Progenitor cell of endocrine pancreas (in vitro differentiated cells): ENCODE measurements around the gene TMEM44. TPM values are rescaled to one million over a fixed set of nuclear protein-coding genes. Genes with fewer than 3 reads are reported as not detected.

Experiments used
- DNase-seq: peaks from one replicate; pipeline ENCODE4 v3.0.0; 2021; ENCODE audit warnings: low spot score; ENCODE audit not compliant: unreplicated experiment
- H3K27ac Mint-ChIP-seq: 2 replicates; pipeline ENCODE4 v1.8.0; 2021; ENCODE audit warnings: mild to moderate bottlenecking, moderate library complexity, mixed read lengths
- H3K27me3 Mint-ChIP-seq: 2 replicates; pipeline ENCODE4 v1.8.0; 2021; ENCODE audit warnings: mixed read lengths
- H3K36me3 Mint-ChIP-seq: 2 replicates; pipeline ENCODE4 v1.8.0; 2022; ENCODE audit warnings: mixed read lengths; ENCODE audit not compliant: insufficient read depth
- H3K4me1 Mint-ChIP-seq: 2 replicates; pipeline ENCODE4 v1.8.0; 2021; ENCODE audit warnings: low read depth, mixed read lengths
- H3K4me3 Mint-ChIP-seq: 2 replicates; pipeline ENCODE4 v1.8.0; 2021; ENCODE audit warnings: low read depth, mild to moderate bottlenecking, moderate library complexity, mixed read lengths
- H3K9me3 Mint-ChIP-seq: 2 replicates; pipeline ENCODE4 v1.8.0; 2021; ENCODE audit warnings: low read depth, mixed read lengths
- total RNA-seq: library from RNA; stranded (reverse); gene quantifications from 2 replicates; pipeline ENCODE4 v1.2.1, GENCODE V29; 2021
- TF ChIP-seq, protein P1 (sequence below): fragments of 200-600 bp; sonication (generic); IDR thresholded peaks from one replicate; pipeline ENCODE4 v1.5.0; 2021; ENCODE audit warnings: antibody characterized with exemption, mild to moderate bottlenecking; ENCODE audit not compliant: unreplicated experiment

Gene TMEM44
- total RNA-seq, 1 donor from 2014 or later = 44.7 TPM

DNA sequence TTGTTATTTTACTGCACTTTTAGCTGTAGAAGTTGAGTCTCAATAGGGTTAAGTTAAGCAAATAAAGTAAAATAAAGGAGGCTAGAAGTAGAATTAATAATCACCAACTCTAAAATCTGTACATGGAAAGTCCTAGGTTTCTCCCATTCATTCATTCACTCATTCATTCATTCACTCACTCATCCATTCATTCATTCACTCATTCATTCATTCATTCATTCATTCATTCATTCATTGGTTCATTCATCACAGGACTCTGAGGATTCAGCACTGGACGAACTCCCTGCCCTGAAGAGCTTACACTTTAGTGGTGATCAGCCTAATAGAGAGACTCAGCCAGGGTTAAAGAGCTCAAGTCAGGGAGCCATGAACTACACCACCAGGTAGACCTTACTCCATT lies 43.3 kb upstream of the TMEM44 start:
- H3K4me3 Mint-ChIP-seq = no peak overlapping the region
- no peak overlapping the region for H3K27ac Mint-ChIP-seq
- no peaks in the 10 kb centered on the region for H3K9me3 Mint-ChIP-seq
- H3K36me3 Mint-ChIP-seq = no peaks in the 10 kb centered on the region
- H3K4me1 Mint-ChIP-seq = peaks cover 6% of the 10 kb centered on the region
- peaks cover 40% of the 10 kb centered on the region for H3K27me3 Mint-ChIP-seq
- TF ChIP-seq, protein P1, sequence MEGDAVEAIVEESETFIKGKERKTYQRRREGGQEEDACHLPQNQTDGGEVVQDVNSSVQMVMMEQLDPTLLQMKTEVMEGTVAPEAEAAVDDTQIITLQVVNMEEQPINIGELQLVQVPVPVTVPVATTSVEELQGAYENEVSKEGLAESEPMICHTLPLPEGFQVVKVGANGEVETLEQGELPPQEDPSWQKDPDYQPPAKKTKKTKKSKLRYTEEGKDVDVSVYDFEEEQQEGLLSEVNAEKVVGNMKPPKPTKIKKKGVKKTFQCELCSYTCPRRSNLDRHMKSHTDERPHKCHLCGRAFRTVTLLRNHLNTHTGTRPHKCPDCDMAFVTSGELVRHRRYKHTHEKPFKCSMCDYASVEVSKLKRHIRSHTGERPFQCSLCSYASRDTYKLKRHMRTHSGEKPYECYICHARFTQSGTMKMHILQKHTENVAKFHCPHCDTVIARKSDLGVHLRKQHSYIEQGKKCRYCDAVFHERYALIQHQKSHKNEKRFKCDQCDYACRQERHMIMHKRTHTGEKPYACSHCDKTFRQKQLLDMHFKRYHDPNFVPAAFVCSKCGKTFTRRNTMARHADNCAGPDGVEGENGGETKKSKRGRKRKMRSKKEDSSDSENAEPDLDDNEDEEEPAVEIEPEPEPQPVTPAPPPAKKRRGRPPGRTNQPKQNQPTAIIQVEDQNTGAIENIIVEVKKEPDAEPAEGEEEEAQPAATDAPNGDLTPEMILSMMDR = no peak
- no peak for DNase-seq

DNA sequence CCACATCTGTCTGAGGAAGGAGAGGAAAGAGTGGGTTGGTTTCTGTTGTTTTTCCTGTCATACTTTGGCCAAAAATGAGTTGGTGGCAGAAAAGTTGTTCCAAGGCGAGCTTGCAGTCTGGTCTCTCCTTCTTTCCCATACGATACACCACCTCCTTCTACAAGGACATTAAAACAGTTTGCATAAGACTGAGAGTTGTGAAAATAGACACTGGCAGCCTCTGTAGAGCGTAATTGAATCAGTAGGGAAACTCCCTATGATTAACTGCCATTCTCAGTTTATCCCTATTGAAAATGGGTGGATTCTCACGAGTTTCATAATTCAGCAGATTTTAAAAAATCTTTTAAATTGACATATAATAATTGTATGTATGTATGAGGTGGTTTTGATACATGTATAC lies 42.5 kb upstream of the TMEM44 start:
- no peak overlapping the region for H3K4me3 Mint-ChIP-seq
- TF ChIP-seq, protein P1 = no peak
- H3K36me3 Mint-ChIP-seq = no peaks in the 10 kb centered on the region
- peaks cover 11% of the 10 kb centered on the region for H3K4me1 Mint-ChIP-seq
- H3K9me3 Mint-ChIP-seq = no peaks in the 10 kb centered on the region
- no peak for DNase-seq
- peaks cover 32% of the 10 kb centered on the region for H3K27me3 Mint-ChIP-seq
- H3K27ac Mint-ChIP-seq = no peak overlapping the region

DNA sequence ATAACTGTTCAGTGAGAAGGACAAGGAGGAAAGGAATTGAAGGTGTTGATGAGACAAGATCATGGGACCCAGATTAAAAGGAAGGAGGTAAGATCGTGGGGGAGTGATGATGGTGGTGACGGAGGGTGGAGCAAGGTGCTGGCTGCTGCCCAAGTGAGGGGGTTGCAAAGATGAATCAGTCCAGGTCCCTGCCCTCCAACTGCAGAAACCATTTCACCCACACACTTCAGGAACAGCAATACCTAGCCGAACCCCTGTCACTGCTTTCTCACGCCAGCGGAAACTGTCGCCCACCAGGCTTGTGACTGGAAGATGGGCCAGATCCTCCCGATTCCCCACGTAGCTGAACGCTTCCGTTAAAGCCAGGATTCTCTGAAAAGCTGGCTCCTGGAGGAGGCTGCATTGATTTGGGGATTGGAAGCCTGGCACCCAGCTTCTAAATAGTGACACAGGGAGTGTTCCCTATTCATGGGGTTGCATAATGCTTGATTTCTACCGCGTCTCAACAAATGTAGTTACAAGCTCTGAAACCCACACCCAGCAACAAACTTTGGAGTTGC lies 41.9 kb upstream of the TMEM44 start:
- no peak for DNase-seq
- H3K4me1 Mint-ChIP-seq = peaks cover 12% of the 10 kb centered on the region
- TF ChIP-seq, protein P1 = no peak
- H3K36me3 Mint-ChIP-seq = no peaks in the 10 kb centered on the region
- no peak overlapping the region for H3K4me3 Mint-ChIP-seq
- no peak overlapping the region for H3K27ac Mint-ChIP-seq
- H3K27me3 Mint-ChIP-seq = peaks cover 31% of the 10 kb centered on the region
- H3K9me3 Mint-ChIP-seq = no peaks in the 10 kb centered on the region

DNA sequence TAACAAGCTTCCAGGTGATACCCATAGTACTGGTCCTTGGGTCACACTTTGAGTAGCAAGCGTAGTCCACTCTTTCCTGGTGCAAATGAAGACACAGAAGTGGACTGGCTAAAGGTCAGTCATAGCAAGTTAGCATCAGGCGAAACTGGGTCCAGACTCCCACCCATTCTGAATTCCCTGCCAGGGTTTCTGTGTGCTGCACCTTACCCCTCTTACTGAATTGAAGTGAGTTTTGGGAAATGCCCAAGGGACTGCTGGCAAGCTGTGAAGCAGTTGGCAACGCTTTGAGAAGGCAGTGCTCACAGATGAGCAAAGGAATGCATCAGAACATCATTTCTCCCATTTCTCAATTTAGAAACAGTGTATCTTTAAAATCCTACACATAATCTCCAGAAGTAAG lies 40.5 kb upstream of the TMEM44 start:
- peaks cover 29% of the 10 kb centered on the region for H3K27me3 Mint-ChIP-seq
- no peak overlapping the region for H3K4me3 Mint-ChIP-seq
- TF ChIP-seq, protein P1 = no peak
- no peaks in the 10 kb centered on the region for H3K9me3 Mint-ChIP-seq
- no peak overlapping the region for H3K27ac Mint-ChIP-seq
- H3K36me3 Mint-ChIP-seq = peaks cover 3% of the 10 kb centered on the region
- no peak for DNase-seq
- H3K4me1 Mint-ChIP-seq = peaks cover 15% of the 10 kb centered on the region

DNA sequence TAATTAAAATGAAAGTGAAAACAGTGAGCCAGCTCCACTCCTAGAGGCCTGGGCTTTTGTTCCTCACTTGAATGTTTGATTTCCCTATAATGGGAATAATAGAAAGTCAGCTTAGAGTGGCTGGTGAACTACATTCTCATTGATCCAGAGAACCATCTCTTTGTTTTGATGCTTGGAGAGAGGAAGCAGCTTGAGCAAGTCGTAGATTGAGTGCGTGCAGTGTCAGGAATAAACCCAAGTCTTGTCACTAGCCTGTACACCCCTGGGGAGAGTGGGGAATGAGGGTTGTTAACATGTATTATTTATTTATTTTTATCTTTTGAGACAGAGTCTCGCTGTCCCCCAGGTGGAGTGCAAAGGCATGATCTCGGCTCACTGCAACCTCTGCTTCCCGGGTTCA lies 39.7 kb upstream of the TMEM44 start:
- Mint-ChIP-seq H3K27me3 (peaks cover 28% of the 10 kb centered on the region), H3K27ac (peak overlapping the region; percentile 99), H3K36me3 (peaks cover 4% of the 10 kb centered on the region), H3K4me3 (peak overlapping the region; percentile 94), H3K9me3 (no peaks in the 10 kb centered on the region), H3K4me1 (peaks cover 15% of the 10 kb centered on the region)
- no peak for DNase-seq
- TF ChIP-seq, protein P1 = no peak
